HG03520 (cell line): ENCODE data around the gene SLC30A5.

Source experiments
- ATAC-seq: cut with Tn5 transposase; IDR thresholded peaks from one replicate; pipeline ENCODE4 v1.9.1; 2021; ENCODE audit warnings: mild to moderate bottlenecking, moderate library complexity; ENCODE audit not compliant: unreplicated experiment

The SLC30A5 gene

DNA sequence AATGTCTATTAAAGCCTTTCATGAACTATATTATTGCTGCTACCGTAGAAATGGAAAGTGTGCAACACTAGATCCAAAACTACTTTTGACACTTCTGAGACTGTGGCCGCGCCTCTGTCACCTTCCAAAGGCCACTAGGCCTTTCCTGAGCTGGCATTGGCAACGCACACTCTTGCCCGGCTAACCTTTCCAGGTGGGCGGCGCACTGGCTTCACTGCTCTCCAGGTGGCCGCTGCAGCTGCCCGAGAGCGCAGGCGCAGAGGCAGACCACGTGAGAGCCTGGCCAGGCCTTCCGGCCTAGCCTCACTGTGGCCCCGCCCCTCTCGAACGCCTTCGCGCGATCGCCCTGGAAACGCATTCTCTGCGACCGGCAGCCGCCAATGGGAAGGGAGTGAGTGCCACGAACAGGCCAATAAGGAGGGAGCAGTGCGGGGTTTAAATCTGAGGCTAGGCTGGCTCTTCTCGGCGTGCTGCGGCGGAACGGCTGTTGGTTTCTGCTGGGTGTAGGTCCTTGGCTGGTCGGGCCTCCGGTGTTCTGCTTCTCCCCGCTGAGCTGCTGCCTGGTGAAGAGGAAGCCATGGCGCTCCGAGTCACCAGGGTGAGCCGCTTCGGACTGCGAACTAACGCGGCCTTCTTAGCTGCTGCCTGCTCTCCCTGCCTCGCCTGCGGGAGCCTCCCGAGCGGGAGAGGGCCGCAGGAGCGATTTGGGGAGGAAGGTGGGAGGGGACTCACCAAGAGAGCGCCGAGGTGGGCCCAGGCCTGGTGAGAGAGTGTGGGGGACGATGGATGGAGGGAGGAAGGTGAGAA lies 73.1 kb downstream of the SLC30A5 start, which contains the start of gene CCNB1:
TSS of gene CCNB1 (plus strand) at position 465 of the 807 bp plus-strand sequence. CDS start at position 578, 113 bp downstream.
- ATAC-seq = peak; percentile 98

DNA sequence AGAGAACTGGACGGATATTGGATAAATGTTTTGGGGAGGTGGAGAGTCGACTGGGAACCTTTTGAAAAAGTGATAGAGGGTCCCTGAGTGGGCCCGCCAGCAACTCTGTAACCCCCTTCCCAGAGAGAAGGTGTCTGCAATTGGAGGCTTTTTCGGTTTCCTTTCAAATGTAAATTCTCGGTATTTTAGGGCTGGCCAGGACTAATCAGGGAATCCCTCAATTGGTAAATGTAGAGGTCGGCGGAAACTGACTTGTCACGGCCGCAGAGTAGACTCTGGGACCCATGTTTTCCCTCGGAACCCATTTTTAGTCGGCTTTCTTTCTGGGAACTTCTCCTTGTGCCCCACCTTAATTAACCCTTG lies 73.7 kb downstream of the SLC30A5 start:
- no peak for ATAC-seq

DNA sequence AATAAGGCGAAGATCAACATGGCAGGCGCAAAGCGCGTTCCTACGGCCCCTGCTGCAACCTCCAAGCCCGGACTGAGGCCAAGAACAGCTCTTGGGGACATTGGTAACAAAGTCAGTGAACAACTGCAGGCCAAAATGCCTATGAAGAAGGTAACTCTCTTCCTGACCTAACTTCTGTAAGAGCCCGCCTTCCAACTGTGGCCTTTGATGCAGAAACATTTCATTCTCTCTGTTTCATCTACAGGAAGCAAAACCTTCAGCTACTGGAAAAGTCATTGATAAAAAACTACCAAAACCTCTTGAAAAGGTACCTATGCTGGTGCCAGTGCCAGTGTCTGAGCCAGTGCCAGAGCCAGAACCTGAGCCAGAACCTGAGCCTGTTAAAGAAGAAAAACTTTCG lies 74.1 kb downstream of the SLC30A5 start:
- ATAC-seq = no peak

DNA sequence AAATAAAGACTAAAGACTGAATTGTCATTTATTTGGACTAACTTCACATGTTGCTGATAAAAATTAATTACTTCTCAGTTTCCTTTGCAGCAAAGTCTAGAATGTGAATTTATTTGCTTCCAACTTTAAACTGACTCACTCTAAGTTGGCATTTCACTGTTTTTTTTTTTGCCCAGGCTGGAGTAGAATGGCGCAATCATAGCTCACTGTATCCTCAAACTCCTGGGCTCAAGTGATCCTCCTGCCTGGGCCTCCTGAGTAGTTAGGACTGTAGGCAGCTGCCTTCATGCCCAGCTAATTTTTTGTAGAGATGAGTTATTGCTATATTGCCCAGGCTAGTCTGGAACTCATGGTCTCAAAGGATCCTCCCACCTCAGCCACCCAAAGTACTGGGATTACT lies 76.7 kb downstream of the SLC30A5 start:
- ATAC-seq = no peak

GRCh38 chr5:69170969-69171368 lies 77.2 kb downstream of the SLC30A5 start:
- no peak for ATAC-seq
